NCI-H146 treated with DMSO at 0.1 percent for 48 hours (cell line): ENCODE results near the gene PPP6R3.

Source experiments
- DNase-seq: peaks from one replicate; lab custom pipeline; 2025; ENCODE audit not compliant: unreplicated experiment; lab: John Stamatoyannopoulos, UW

The PPP6R3 gene

GRCh38 chr11:68664141-68664540 is 203.6 kb downstream of the PPP6R3 start:
- DNase-seq, result no peak

GRCh38 chr11:68664906-68665305 is 204.4 kb downstream of the PPP6R3 start:
- no peak for DNase-seq
